Measurements from ENCODE around the gene AJAP1. TPM values are rescaled to one million over a fixed set of nuclear protein-coding genes. Genes with fewer than 3 reads are reported as not detected.

Gene AJAP1
- total and polyA plus RNA-seq, 2 of the 13 experiments (the other 11 are each of a cell fraction or from before 2014, with no cell fraction given): not detected

GRCh38 chr1:4631321-4631720 lies 23.1 kb upstream of the AJAP1 start:
- intact Hi-C loops (cut with micrococcal nuclease; ENCODE audit: unreplicated experiment): no loop called here
- DNase-seq (ENCODE audit: low spot score) (no peak), ATAC-seq (no peak), FAIRE-seq (no peak)
- POLR2A ChIA-PET: no interaction called here
- CTCF ChIA-PET (ENCODE audit: low intra/inter-chr PET ratio, low total read pairs): no interaction called here
- Histone ChIP-seq H3K79me2 (ENCODE audit: insufficient read depth, low read length) (no peaks in the 10 kb centered on the region), H3K4me2 (ENCODE audit: low read depth, low read length) (no peak overlapping the region), H3K36me3 (replicated peaks in 1 of 2; ENCODE audit: control insufficient read depth in 1 of 2, insufficient read depth in 2 of 2, low read length in 2 of 2) (no peaks in the 10 kb centered on the region), H3K27ac (ENCODE audit: extremely low read length, insufficient read depth, low read length) (no peak overlapping the region), H2AFZ (ENCODE audit: low read length) (no peak overlapping the region), H3K4me1 (ENCODE audit: insufficient read depth, low read length) (no peaks in the 10 kb centered on the region), H3K9me3 (ENCODE audit: low read length) (no peaks in the 10 kb centered on the region), H3K4me3 (replicated peaks in 1 of 3; ENCODE audit: insufficient read depth in 1 of 3, low read depth in 2 of 3, low read length in 3 of 3) (no peak overlapping the region), H3K9ac (ENCODE audit: insufficient read depth, low read depth, low read length) (no peak overlapping the region), H3K27me3 (ENCODE audit: control insufficient read depth in 1 of 2, insufficient read depth in 2 of 2, low read length in 2 of 2) (peaks cover 2 to 23% of the 10 kb centered on the region in 2 experiments; a peak in 2 of 5 replicates), H4K20me1 (ENCODE audit: insufficient read depth, low read length) (0 out of 2 replicates have a peak, but pooled peaks cover 3% of the 10 kb centered on the region)
- WGBS (ENCODE audit: low lambda C conversion rate): 0% methylated on average over 2 of the region's 5 CpGs
- TF ChIP-seq NR2C2 (CRISPR knock-in tag; IDR thresholded peaks at IDR 0.05; ENCODE audit: borderline replicate concordance) (no peak), ATF5 (CRISPR knock-in tag; IDR thresholded peaks at IDR 0.05; ENCODE audit: low read depth) (no peak), ZNF451 (CRISPR knock-in tag; IDR thresholded peaks at IDR 0.05) (no peak), ZNF572 (CRISPR knock-in tag; IDR thresholded peaks at IDR 0.05) (no peak), KDM3A (CRISPR knock-in tag; IDR thresholded peaks at IDR 0.05; ENCODE audit: low read depth) (no peak), GLI4 (CRISPR knock-in tag; IDR thresholded peaks at IDR 0.05; ENCODE audit: borderline replicate concordance) (no peak), NR2F1 (CRISPR knock-in tag; IDR thresholded peaks at IDR 0.05) (no peak), SMAD1 (CRISPR knock-in tag; IDR thresholded peaks at IDR 0.05; ENCODE audit: borderline replicate concordance, low read depth) (no peak), ZNF383 (CRISPR knock-in tag; IDR thresholded peaks at IDR 0.05; ENCODE audit: borderline replicate concordance) (no peak), ZNF607 (CRISPR knock-in tag; IDR thresholded peaks at IDR 0.05; ENCODE audit: borderline replicate concordance) (no peak)
- in situ Hi-C loops (cut with HindIII; ENCODE audit: extremely low pct_ligation_motif_present, low pct_unique_long_range_greater_than_20kb): no loop called here
- no TSS peak for BruUV-seq (replicated peaks)
